Endothelial cell of umbilical vein (primary cell): ENCODE data around the gene SMG5. TPM values are rescaled to one million over a fixed set of nuclear protein-coding genes. Genes with fewer than 3 reads are reported as not detected.

Experiments used
- BruUV-seq: library from RNA; stranded (reverse); fragments of 400-500 nt; replicated peaks from 2 replicates; lab custom pipeline; 2021; lab: Mats Ljungman, UMichigan
- CTCF ChIA-PET: fragments of 300-600, 350-600 bp; sonication (Branson Sonifier 250); formaldehyde crosslinking; loops from one replicate; lab custom pipeline; 2021; ENCODE audit warnings: antibody characterized with exemption, inconsistent platforms; lab: Charles Lee
- POLR2A ChIA-PET: fragments of 300-600, 350-600 bp; sonication (Branson Sonifier 250); formaldehyde crosslinking; loops from one replicate; lab custom pipeline; 2021; ENCODE audit warnings: antibody characterized with exemption, inconsistent platforms; lab: Charles Lee
- DNase-seq: peaks from one replicate; pipeline ENCODE4 v3.0.0-alpha.2; 2011; ENCODE audit warnings: low read depth, low spot score
- FAIRE-seq: peaks from 2 replicates; lab custom pipeline; 2011; peaks lifted over from hg19 to GRCh38; lab: Jason Lieb, UNC
- H2AFZ ChIP-seq: 2 replicates; pipeline ENCODE4 v1.6.0; 2012; ENCODE audit warnings: low read depth, low read length, control low read depth, inconsistent platforms
- H3K27ac ChIP-seq: 2 replicates; pipeline ENCODE4 v1.5.1; 2011; ENCODE audit warnings: low read depth, mild to moderate bottlenecking, control low read depth, low read length, moderate library complexity; ENCODE audit not compliant: insufficient read depth
- H3K27me3 ChIP-seq, 2 experiments: 2 replicates each; pipeline versions ENCODE4 v1.6.0 to v1.6.1; 2011; ENCODE audit warnings: low read length in 2 of 2, mixed read lengths in 1 of 2; ENCODE audit not compliant: control insufficient read depth in 2 of 2, insufficient read depth in 2 of 2
- H3K36me3 ChIP-seq, 2 experiments: 2 replicates in 1 of 2; 3 replicates in 1 of 2; pipeline ENCODE4 v1.5.1; 2011; ENCODE audit warnings: low read length in 2 of 2, mild to moderate bottlenecking in 1 of 2, moderate library complexity in 1 of 2; ENCODE audit not compliant: control insufficient read depth in 2 of 2, insufficient read depth in 2 of 2; ENCODE audit errors: extremely low read depth in 1 of 2
- H3K4me1 ChIP-seq: 3 replicates; pipeline ENCODE4 v1.5.1; 2011; ENCODE audit warnings: mild to moderate bottlenecking, low read length; ENCODE audit not compliant: control insufficient read depth, insufficient read depth; ENCODE audit errors: extremely low read depth
- H3K4me2 ChIP-seq: 2 replicates; pipeline ENCODE4 v1.6.1; 2011; ENCODE audit warnings: low read length, control low read depth, mixed read lengths; ENCODE audit not compliant: insufficient read depth
- H3K4me3 ChIP-seq, 3 experiments: fragments of 200-600 bp in 1 of 3; sonication (generic), shearing (Covaris generic) in 1 of 3; replicated peaks in 1 of 3; 2 replicates each; pipeline ENCODE4 v1.5.1; 2011 to 2016; ENCODE audit warnings: control low read depth in 3 of 3, low read length in 3 of 3, mild to moderate bottlenecking in 2 of 3, inconsistent platforms in 1 of 3, low read depth in 1 of 3, moderate library complexity in 1 of 3; ENCODE audit not compliant: insufficient read depth in 1 of 3
- H3K79me2 ChIP-seq: 2 replicates; pipeline ENCODE4 v1.6.0; 2012; ENCODE audit warnings: low read length, inconsistent platforms; ENCODE audit not compliant: control insufficient read depth, insufficient read depth
- H3K9ac ChIP-seq: replicated peaks from 2 replicates; pipeline ENCODE3; 2011; ENCODE audit warnings: low read length, control low read depth; ENCODE audit not compliant: insufficient read depth; ENCODE audit errors: extremely low read depth
- H3K9me1 ChIP-seq: replicated peaks from 3 replicates; pipeline ENCODE4 v1.6.0; 2011; ENCODE audit warnings: mild to moderate bottlenecking, low read length; ENCODE audit not compliant: control insufficient read depth, insufficient read depth; ENCODE audit errors: extremely low read depth
- H3K9me3 ChIP-seq: replicated peaks from 2 replicates; pipeline ENCODE4 v1.5.1; 2012; ENCODE audit warnings: low read length, inconsistent platforms; ENCODE audit not compliant: control insufficient read depth, insufficient read depth
- H4K20me1 ChIP-seq: replicated peaks from 2 replicates; pipeline ENCODE3; 2011; ENCODE audit warnings: mild to moderate bottlenecking, low read length; ENCODE audit not compliant: control insufficient read depth, insufficient read depth; ENCODE audit errors: extremely low read depth
- CTCF ChIP-seq, 2 donors: IDR thresholded peaks; 1 replicate in 1 of 2; 2 replicates in 1 of 2; pipeline ENCODE4 v1.5.1; 2011; ENCODE audit warnings: low read length in 2 of 2, mild to moderate bottlenecking in 2 of 2, moderate library complexity in 2 of 2, control low read depth in 1 of 2, inconsistent platforms in 1 of 2, low read depth in 1 of 2; ENCODE audit not compliant: insufficient read depth in 1 of 2; ENCODE audit errors: extremely low read depth in 1 of 2
- FOS ChIP-seq: IDR thresholded peaks from 2 replicates; pipeline ENCODE4 v1.6.1; 2011; ENCODE audit warnings: mild to moderate bottlenecking, low read length, moderate library complexity, borderline replicate concordance; ENCODE audit not compliant: insufficient read depth
- GATA2 ChIP-seq: IDR thresholded peaks from 2 replicates; pipeline ENCODE4 v1.7.0; 2011; ENCODE audit warnings: low read depth, mild to moderate bottlenecking, moderate library complexity, mixed read lengths, low read length; ENCODE audit not compliant: insufficient read length, insufficient read depth
- JUN ChIP-seq: IDR thresholded peaks from 2 replicates; pipeline ENCODE4 v1.6.1; 2011; ENCODE audit warnings: borderline replicate concordance, low read depth; ENCODE audit not compliant: insufficient read length, insufficient read depth
- MYC ChIP-seq: IDR thresholded peaks from one replicate; pipeline ENCODE4 v1.6.1; 2011; ENCODE audit warnings: mild to moderate bottlenecking, low read depth, low read length
- POLR2AphosphoS5 ChIP-seq: IDR thresholded peaks from 2 replicates; pipeline ENCODE4 v1.6.1; 2012; ENCODE audit warnings: low read depth, mild to moderate bottlenecking, control low read depth, low read length, moderate library complexity; ENCODE audit not compliant: insufficient read depth
- dilution Hi-C: fragments of 300-500 bp; cut with MboI; formaldehyde crosslinking; loops from one replicate; pipeline ENCODE4 v1.15.0; 2019; ENCODE audit warnings: low sequenced_read_pairs; ENCODE audit not compliant: extremely low pct_ligation_motif_present
- intact Hi-C: fragments of 100-400 bp; cut with micrococcal nuclease; formaldehyde crosslinking; loops from one replicate; pipeline ENCODE4 v1.10.0; 2022
- polyA plus RNA-seq, 4 experiments: library from polyadenylated mRNA; depleted of rRNA in 3 of 4; stranded (reverse) in 3 of 4; unstranded in 1 of 4; fragments of >200 nt; gene quantifications; 2 replicates each; pipeline versions ENCODE4 v1.2.1 to v1.2.3, GENCODE V29; 2011 to 2012; ENCODE audit warnings: missing spikeins in 1 of 4
- total RNA-seq: library from RNA; stranded (reverse); gene quantifications from 2 replicates; pipeline ENCODE4 v1.2.3, GENCODE V29; 2021
- TF ChIP-seq, protein P1 (sequence below): IDR thresholded peaks from 2 replicates; pipeline ENCODE4 v1.6.1; 2011; ENCODE audit not compliant: insufficient read depth, insufficient read length

SMG5 gene
- total and polyA plus RNA-seq, 2 donors (not counting 3 experiments of a cell fraction or from before 2014, with no cell fraction given) = 37.4 to 82.6 TPM

GRCh38 chr1:156253634-156254033, 29.0 kb downstream of the SMG5 start:
- Histone ChIP-seq H4K20me1 (no peaks in the 10 kb centered on the region), H3K9ac (no peak overlapping the region), H3K79me2 (no peaks in the 10 kb centered on the region), H3K4me3 (no peak overlapping the region), H3K9me1 (no peaks in the 10 kb centered on the region), H3K36me3 (peaks cover 23 to 67% of the 10 kb centered on the region in 2 experiments), H3K4me1 (peaks cover 8% of the 10 kb centered on the region), H2AFZ (no peak overlapping the region), H3K27me3 (no peaks in the 10 kb centered on the region), H3K4me2 (no peak overlapping the region), H3K9me3 (no peaks in the 10 kb centered on the region), H3K27ac (no peak overlapping the region)
- DNase-seq (no peak), FAIRE-seq (no peak)
- no TSS peak for BruUV-seq
- ChIA-PET CTCF (interaction anchor here (1.6 kb wide), 1 partner anchor 108 kb away, joined by 6 read pairs; no protein-coding TSS in a partner anchor), POLR2A (no interaction called here)
- intact Hi-C loops = no loop called here
- TF ChIP-seq MYC (no peak), FOS (no peak), JUN (no peak), CTCF (IDR thresholded peaks at IDR 0.05; ENCODE audit: extremely low read depth in 1 of 2, insufficient read depth in 1 of 2, low read depth in 1 of 2, low read length in 2 of 2) (no peak), POLR2AphosphoS5 (no peak), GATA2 (no peak)
- TF ChIP-seq, protein P1, sequence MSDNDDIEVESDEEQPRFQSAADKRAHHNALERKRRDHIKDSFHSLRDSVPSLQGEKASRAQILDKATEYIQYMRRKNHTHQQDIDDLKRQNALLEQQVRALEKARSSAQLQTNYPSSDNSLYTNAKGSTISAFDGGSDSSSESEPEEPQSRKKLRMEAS = no peak
- dilution Hi-C loops = no loop called here
